IPS-20b (cell line): ENCODE results near the gene ASTN2.

Experiments
- H3K27ac ChIP-seq: one replicate; pipeline ENCODE4 v1.5.1; 2013; ENCODE audit warnings: low read length
- H3K27me3 ChIP-seq: 2 replicates; pipeline ENCODE4 v1.6.1; 2013; ENCODE audit warnings: mild to moderate bottlenecking, low read length, inconsistent platforms; ENCODE audit not compliant: insufficient read depth
- H3K36me3 ChIP-seq: 2 replicates; pipeline ENCODE4 v1.6.1; 2013; ENCODE audit warnings: low read depth, mild to moderate bottlenecking, inconsistent platforms, low read length, moderate library complexity; ENCODE audit not compliant: insufficient read depth
- H3K4me1 ChIP-seq: 2 replicates; pipeline ENCODE4 v1.6.1; 2013; ENCODE audit warnings: mild to moderate bottlenecking, control low read depth, inconsistent platforms, low read length, moderate library complexity; ENCODE audit not compliant: insufficient read depth
- H3K4me3 ChIP-seq: 2 replicates; pipeline ENCODE4 v1.5.1; 2013; ENCODE audit warnings: mild to moderate bottlenecking, low read length, inconsistent platforms
- H3K9ac ChIP-seq: 2 replicates; pipeline ENCODE4 v1.6.1; 2013; ENCODE audit warnings: low read depth, mild to moderate bottlenecking, inconsistent platforms, low read length, moderate library complexity
- H3K9me3 ChIP-seq: 2 replicates; pipeline ENCODE4 v1.6.1; 2013; ENCODE audit warnings: mild to moderate bottlenecking, low read depth, low read length, inconsistent platforms; ENCODE audit not compliant: insufficient read depth

Gene ASTN2

DNA sequence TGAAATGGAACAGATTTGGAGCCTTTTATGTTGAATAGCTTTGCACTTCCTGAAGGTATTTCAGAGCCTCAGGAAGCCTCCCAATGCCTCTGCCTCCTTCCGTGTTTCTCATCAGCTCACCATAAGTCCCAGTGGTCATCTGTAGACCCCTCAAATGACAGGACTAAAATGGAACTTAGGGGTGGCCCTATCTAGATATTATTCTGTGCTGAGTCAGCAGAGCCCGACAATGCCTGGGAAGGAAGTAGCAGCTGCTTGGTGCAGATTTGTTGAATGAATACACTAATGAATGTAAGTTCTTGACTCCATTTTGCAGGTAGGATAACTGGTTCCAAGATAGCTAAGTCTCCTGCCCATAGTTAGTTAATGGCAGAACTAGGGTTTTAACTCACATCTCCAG, 97.7 kb downstream of the ASTN2 start:
- H3K27me3 ChIP-seq = no peaks in the 10 kb centered on the region
- no peaks in the 10 kb centered on the region for H3K9me3 ChIP-seq
- no peaks in the 10 kb centered on the region for H3K36me3 ChIP-seq
- no peak overlapping the region for H3K27ac ChIP-seq
- 0 out of 2 replicates have a peak, but pooled peaks cover 4% of the 10 kb centered on the region for H3K4me1 ChIP-seq
- no peak overlapping the region for H3K4me3 ChIP-seq
- no peak overlapping the region for H3K9ac ChIP-seq

DNA sequence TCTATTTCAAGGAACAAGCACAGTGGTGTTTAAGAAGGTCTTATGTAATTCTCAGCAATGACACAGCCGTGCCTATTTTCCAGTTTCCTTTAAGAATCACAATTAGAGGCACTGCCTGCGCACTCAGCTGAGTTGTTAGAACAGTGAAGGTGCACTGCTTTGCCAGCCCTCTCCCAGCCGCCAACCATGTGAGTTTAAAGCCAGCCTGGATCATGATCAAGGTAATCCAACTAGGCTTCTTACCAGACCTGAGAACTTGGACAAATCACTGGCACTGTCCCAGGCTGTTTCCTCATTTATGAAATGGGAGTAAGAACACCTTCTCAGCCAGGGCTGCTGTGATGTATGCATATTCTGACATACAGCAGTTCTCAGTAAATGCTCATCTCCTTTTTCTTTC, 99.6 kb downstream of the ASTN2 start:
- Histone ChIP-seq H3K4me3 (no peak overlapping the region), H3K9ac (no peak overlapping the region), H3K9me3 (no peaks in the 10 kb centered on the region), H3K36me3 (no peaks in the 10 kb centered on the region), H3K27ac (no peak overlapping the region), H3K4me1 (0 out of 2 replicates have a peak, but pooled peaks cover 4% of the 10 kb centered on the region), H3K27me3 (no peaks in the 10 kb centered on the region)

DNA sequence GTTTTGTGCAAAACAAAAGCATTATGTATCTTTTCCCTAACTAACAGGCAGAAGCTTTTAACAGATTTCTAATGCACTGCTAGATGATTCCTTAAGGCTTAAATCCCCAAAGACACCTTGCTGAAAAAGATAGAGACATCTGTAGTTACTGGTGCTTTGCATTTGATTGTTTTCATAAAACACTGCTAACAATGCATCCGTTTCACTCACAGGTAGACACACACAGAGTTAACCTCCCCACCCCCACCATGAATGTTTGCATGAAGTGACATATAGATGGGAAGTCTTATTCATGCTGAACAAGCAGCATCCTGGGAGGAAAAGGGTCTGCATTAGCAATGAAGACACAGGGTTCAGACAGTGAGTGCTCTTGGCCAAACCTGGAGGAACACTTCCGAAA, 100.9 kb downstream of the ASTN2 start:
- no peak overlapping the region for H3K4me3 ChIP-seq
- H3K27ac ChIP-seq = no peak overlapping the region
- H3K27me3 ChIP-seq = no peaks in the 10 kb centered on the region
- no peak overlapping the region for H3K9ac ChIP-seq
- 0 out of 2 replicates have a peak, but pooled peaks cover 4% of the 10 kb centered on the region for H3K4me1 ChIP-seq
- no peaks in the 10 kb centered on the region for H3K9me3 ChIP-seq
- no peaks in the 10 kb centered on the region for H3K36me3 ChIP-seq

DNA sequence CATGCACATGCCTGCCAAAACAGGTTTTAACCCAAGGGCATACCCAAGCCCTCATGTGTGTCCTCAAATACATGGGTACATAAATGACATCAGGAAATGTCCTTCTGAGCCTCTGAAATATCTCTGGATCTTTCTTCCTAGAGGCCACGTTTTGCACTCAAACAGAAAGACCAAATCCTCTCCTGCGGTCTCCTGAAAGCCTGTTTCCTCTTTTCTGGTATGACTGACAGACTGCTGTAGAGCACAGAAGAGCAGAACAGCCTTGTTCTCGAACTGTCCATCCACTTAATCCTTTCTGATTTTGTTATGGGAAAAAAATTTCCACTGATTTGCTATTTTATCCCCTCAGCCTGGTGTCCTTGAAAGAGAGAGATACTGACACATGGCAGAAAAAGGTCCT, 107.2 kb downstream of the ASTN2 start:
- Histone ChIP-seq H3K4me1 (no peaks in the 10 kb centered on the region), H3K9me3 (no peaks in the 10 kb centered on the region), H3K9ac (no peak overlapping the region), H3K4me3 (no peak overlapping the region), H3K27me3 (no peaks in the 10 kb centered on the region), H3K36me3 (no peaks in the 10 kb centered on the region), H3K27ac (no peak overlapping the region)

DNA sequence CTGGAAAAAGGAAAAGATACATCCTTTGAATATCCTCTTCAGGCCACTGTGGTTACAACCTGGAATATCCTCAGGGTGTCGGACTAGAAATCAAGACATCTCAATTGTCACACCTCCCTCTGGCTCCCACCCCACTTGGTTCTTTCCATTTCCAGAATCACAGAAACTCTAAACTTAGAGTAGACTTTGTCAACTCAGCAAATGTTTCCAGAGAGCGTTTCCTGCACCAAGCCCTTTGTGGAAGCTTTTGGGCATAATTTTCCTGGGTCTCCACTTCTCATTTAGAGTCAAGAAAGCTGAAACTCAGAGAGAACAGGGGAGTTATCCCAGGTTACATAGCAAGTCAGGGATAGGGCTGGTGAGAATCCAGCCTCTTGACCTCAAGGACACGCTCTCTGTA, 108.8 kb downstream of the ASTN2 start:
- Histone ChIP-seq H3K9me3 (no peaks in the 10 kb centered on the region), H3K27me3 (no peaks in the 10 kb centered on the region), H3K4me3 (no peak overlapping the region), H3K4me1 (peaks cover 6% of the 10 kb centered on the region; the same call in 1 of the 2 replicates), H3K9ac (no peak overlapping the region), H3K36me3 (no peaks in the 10 kb centered on the region), H3K27ac (no peak overlapping the region)

DNA sequence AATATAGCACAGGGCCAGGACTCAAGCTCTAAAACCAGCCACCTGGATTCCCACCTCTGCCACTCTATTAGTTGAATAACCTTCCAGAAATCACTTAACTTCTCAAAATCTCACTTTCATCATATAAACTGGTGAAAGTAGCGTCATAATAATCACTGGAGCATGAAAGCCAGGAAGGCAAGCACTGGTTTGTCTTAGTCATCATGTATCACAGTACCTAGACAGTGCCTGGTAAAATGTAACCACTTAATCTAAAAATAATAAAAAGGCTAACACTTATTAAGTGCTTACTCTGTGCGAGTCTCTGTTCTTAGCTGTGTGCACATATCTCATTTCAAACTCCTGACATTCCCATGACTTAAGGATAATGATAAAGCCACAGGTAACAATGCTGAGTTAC, 109.4 kb downstream of the ASTN2 start:
- Histone ChIP-seq H3K36me3 (no peaks in the 10 kb centered on the region), H3K27me3 (no peaks in the 10 kb centered on the region), H3K9me3 (no peaks in the 10 kb centered on the region), H3K4me1 (peaks cover 6% of the 10 kb centered on the region; the same call in 1 of the 2 replicates), H3K9ac (no peak overlapping the region), H3K27ac (no peak overlapping the region), H3K4me3 (no peak overlapping the region)

DNA sequence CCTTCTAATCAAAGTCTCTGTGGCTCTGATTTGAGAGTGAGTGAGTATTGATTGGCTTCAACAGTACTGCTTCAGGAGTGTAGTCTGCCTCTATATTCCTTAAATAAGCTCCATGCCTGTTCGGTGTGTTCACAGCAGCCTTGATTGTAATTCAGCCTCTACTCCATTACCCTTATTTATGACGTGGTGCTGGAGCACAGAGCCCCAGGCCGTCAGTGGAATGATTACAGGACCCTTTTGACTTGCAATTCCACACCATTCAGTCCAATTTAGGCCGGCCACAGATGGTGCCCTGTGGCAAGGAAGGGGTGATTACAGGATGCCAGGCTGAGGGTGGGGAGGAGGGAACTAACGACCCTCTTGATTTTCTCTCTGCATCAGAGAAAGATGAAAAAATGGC, 110.3 kb downstream of the ASTN2 start:
- H3K27ac ChIP-seq = no peak overlapping the region
- H3K9ac ChIP-seq = no peak overlapping the region

DNA sequence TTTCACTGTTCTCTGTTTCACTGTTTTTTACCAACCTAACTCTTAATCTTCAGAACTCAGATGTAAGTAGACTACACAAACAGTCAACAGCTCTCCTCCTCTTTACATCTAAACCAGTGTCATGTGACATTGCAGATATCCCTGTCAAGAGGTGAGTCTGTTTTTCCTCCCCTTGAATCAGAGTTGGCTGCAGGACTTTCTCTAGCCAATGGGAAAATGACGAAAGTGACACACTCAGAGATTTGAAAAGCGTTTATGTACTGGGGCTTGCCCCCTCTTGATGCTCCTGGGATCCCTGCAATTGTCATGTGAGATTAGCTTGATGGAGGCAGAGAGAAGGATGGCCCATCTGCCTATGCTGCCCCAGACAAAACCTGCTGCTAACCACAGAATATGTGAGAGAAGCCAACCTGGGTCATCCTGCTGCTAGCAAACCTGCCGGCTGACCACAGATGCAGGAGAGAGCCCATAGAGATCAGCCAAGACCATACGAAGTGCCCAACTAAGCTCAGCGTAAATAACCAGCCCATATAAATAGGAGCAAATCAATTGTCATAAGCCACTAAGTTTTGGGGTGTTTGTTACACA, 111.1 kb downstream of the ASTN2 start:
- H3K36me3 ChIP-seq = no peaks in the 10 kb centered on the region
- H3K9me3 ChIP-seq = no peaks in the 10 kb centered on the region
- H3K4me3 ChIP-seq = no peak overlapping the region
- peaks cover 6% of the 10 kb centered on the region; the same call in 1 of the 2 replicates for H3K4me1 ChIP-seq
- H3K9ac ChIP-seq = no peak overlapping the region
- H3K27ac ChIP-seq = no peak overlapping the region
- no peaks in the 10 kb centered on the region for H3K27me3 ChIP-seq

More for the DNA sequence above, 110.3 kb downstream of the ASTN2 start:
- Histone ChIP-seq H3K27me3 (no peaks in the 10 kb centered on the region), H3K4me1 (peaks cover 6% of the 10 kb centered on the region; the same call in 1 of the 2 replicates), H3K4me3 (no peak overlapping the region), H3K9me3 (no peaks in the 10 kb centered on the region), H3K36me3 (no peaks in the 10 kb centered on the region)

DNA sequence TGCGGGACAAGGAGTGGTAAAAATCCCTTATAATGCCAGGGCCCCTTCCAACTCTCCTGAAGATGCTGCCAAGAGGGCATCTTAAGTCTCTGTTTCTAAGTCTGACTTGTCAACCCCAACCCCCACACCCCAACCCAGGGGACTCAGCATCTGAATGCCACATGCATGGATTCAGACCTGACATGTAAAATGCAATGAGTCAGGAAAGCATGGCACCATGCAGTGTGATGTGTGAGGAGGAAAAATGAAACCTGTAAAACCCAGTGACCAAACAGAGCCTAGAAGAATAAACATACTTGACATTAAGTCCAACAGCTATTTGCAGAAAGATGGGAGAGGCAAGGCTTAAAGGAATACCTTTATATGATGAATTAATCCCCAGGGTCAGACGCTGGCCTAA, 112.4 kb downstream of the ASTN2 start:
- Histone ChIP-seq H3K27me3 (no peaks in the 10 kb centered on the region), H3K9ac (no peak overlapping the region), H3K4me1 (peaks cover 6% of the 10 kb centered on the region; the same call in 1 of the 2 replicates), H3K9me3 (no peaks in the 10 kb centered on the region), H3K36me3 (no peaks in the 10 kb centered on the region), H3K27ac (no peak overlapping the region), H3K4me3 (no peak overlapping the region)

DNA sequence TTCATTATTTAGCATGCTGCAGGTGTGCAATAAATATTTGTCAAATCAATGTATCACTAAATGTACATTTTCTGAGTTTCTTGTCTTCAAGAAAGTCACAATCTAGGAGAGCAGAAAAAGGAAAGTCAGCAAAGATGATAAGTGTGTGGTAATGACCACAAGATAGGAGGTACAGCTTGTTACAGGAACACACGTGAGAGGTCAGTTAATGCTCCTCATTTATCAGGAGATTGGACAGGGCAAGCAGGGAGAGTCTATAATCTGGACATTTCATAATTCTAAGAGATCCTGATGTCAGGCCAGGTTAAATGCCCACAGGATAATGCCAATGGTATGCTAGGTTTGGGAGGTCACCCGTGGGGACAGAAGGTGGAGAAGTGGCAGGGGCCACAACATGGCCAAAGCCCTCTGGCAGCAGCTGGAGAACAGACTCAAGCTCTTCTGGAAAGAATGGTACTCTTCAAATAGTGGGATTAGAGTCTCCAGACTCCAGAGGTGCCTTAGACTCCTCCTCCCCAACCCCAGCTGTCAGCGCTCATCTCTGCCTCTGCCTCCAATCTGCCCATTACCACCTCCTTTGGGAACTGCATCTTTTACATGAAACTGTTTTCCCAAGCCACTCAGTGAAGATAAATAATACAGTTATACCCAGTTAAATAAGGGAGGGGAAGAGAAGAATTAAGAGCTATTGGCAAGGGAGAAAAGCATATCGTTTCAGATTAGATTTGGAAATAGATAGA, 114.3 kb downstream of the ASTN2 start:
- Histone ChIP-seq H3K36me3 (no peaks in the 10 kb centered on the region), H3K9ac (no peak overlapping the region), H3K9me3 (no peaks in the 10 kb centered on the region), H3K4me3 (no peak overlapping the region), H3K27ac (no peak overlapping the region), H3K4me1 (peaks cover 6% of the 10 kb centered on the region; the same call in 1 of the 2 replicates), H3K27me3 (no peaks in the 10 kb centered on the region)

DNA sequence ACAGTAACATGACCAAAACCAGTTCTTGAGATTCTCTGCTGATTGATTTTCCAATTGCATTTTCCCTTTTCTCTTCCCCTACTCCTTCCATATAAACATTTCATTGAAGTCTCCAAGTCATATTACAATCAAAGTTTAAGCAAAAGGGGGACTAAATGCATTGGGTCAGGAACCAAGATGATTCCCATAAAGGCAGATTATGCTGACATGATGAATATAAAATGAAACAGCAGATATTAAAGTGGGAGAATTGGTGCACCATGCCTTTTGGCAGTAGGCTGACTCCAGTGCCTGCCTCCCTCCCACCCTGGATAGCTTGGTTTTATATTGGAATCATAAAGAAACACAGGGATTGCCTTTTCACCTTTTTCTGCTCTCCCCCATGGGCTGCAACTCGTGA, 118.4 kb downstream of the ASTN2 start:
- Histone ChIP-seq H3K27me3 (no peaks in the 10 kb centered on the region), H3K36me3 (no peaks in the 10 kb centered on the region), H3K4me3 (no peak overlapping the region), H3K9ac (no peak overlapping the region), H3K27ac (no peak overlapping the region), H3K4me1 (peaks cover 4% of the 10 kb centered on the region; the same call in 1 of the 2 replicates), H3K9me3 (no peaks in the 10 kb centered on the region)
